Neural crest cell (in vitro differentiated cells): ENCODE results near the gene PLSCR3. TPM values are rescaled to one million over a fixed set of nuclear protein-coding genes. Genes with fewer than 3 reads are reported as not detected.

ENCODE experiments used
- DNase-seq: peaks from one replicate; pipeline ENCODE4 v3.0.0; 2021; ENCODE audit warnings: low read depth, mixed read lengths, low spot score
- H3K27ac Mint-ChIP-seq: one replicate; pipeline ENCODE4 v1.8.0; 2021; ENCODE audit warnings: mild to moderate bottlenecking, mixed read lengths; ENCODE audit not compliant: unreplicated experiment
- H3K27me3 Mint-ChIP-seq: 2 replicates; pipeline ENCODE4 v1.8.0; 2021; ENCODE audit warnings: low read depth, mild to moderate bottlenecking, mixed read lengths
- H3K36me3 Mint-ChIP-seq: 2 replicates; pipeline ENCODE4 v1.8.0; 2021; ENCODE audit warnings: low read depth, mild to moderate bottlenecking, mixed read lengths
- H3K4me1 Mint-ChIP-seq: 2 replicates; pipeline ENCODE4 v1.8.0; 2021; ENCODE audit warnings: mixed read lengths
- H3K4me3 Mint-ChIP-seq: one replicate; pipeline ENCODE4 v1.8.0; 2021; ENCODE audit warnings: mild to moderate bottlenecking, mixed read lengths
- H3K9me3 Mint-ChIP-seq: 2 replicates; pipeline ENCODE4 v1.8.0; 2021; ENCODE audit warnings: mixed read lengths
- total RNA-seq: library from RNA; stranded (reverse); gene quantifications from 2 replicates; pipeline ENCODE4 v1.2.1, GENCODE V29; 2021
- TF ChIP-seq, protein P1 (sequence below): fragments of 200-600 bp; sonication (generic); conservative IDR thresholded peaks from 2 replicates; pipeline ENCODE4 v1.5.0; 2021; ENCODE audit warnings: antibody characterized with exemption, mild to moderate bottlenecking

The PLSCR3 gene
- total RNA-seq, 1 donor from 2014 or later, result 25.7 TPM

DNA sequence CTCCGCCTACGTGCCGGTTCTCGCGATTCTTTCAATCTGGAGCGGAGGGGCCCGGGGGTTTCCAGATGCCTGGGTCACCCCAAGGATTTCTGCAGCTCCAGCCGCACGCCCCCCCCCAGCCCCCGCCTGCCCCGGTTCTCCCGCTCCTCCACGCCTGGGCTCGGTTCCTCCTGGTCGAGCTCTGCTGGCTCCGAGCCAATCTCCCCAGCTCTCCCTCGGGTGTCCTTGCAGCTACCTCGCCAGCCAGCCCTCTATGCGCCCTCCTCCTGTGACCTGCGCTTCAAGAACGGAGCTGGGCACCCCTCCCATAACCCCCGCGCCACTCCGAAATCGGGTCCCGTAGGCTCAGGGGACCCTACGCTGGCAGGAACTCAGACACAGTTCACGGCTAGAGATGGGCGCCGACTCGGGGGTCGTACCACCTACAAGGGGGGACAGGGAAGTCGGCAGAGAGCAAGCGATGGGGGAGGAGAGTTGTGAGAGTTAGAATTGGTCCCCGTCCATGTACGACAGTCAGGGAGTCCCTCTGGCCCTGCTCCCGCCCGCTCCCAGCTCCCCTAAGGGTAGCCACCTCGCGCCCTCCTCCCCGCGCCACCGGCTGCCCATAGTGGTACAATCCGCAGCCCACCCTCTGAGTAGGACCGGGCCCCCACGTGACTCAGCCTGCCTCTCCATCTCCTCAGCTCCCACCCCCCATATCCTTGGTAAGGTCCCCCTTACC, 45.9 kb upstream of the PLSCR3 start:
- H3K9me3 Mint-ChIP-seq, result no peaks in the 10 kb centered on the region
- peaks cover 56% of the 10 kb centered on the region for H3K4me1 Mint-ChIP-seq
- peak overlapping the region; percentile 99 for H3K27ac Mint-ChIP-seq
- peaks cover 6% of the 10 kb centered on the region for H3K36me3 Mint-ChIP-seq
- peak; percentile 56 for DNase-seq
- H3K27me3 Mint-ChIP-seq, result peaks cover 79% of the 10 kb centered on the region
- TF ChIP-seq, protein P1, sequence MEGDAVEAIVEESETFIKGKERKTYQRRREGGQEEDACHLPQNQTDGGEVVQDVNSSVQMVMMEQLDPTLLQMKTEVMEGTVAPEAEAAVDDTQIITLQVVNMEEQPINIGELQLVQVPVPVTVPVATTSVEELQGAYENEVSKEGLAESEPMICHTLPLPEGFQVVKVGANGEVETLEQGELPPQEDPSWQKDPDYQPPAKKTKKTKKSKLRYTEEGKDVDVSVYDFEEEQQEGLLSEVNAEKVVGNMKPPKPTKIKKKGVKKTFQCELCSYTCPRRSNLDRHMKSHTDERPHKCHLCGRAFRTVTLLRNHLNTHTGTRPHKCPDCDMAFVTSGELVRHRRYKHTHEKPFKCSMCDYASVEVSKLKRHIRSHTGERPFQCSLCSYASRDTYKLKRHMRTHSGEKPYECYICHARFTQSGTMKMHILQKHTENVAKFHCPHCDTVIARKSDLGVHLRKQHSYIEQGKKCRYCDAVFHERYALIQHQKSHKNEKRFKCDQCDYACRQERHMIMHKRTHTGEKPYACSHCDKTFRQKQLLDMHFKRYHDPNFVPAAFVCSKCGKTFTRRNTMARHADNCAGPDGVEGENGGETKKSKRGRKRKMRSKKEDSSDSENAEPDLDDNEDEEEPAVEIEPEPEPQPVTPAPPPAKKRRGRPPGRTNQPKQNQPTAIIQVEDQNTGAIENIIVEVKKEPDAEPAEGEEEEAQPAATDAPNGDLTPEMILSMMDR, result no peak
- peak overlapping the region; percentile 95 for H3K4me3 Mint-ChIP-seq

DNA sequence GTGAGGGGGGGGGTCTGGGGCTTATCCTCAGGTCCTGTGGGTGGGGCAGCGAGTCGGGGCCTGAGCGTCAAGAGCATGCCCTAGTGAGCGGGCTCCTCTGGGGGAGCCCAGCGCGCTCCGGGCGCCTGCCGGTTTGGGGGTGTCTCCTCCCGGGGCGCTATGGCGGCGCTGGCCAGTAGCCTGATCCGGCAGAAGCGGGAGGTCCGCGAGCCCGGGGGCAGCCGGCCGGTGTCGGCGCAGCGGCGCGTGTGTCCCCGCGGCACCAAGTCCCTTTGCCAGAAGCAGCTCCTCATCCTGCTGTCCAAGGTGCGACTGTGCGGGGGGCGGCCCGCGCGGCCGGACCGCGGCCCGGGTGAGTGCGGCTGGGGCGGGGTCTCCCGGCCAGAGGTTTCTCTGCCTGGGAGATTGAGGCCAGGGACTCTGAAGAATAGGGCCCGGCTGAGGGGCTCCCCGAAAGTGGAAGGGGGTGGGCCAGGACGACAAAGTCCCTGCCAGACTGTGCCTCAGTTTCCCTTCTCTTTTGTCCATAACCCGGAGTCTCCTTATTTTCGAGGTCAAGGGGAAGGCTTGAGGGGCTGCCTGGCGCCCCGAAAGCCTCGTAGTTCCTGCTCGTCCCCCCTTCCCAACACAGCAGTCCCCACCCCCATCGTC, 45.3 kb upstream of the PLSCR3 start, which contains the start of gene FGF11:
Gene FGF11, plus strand, starts transcription at position 51 of the 651 bp plus-strand sequence. Its CDS starts 109 bp downstream, at position 160.
- H3K9me3 Mint-ChIP-seq, result no peaks in the 10 kb centered on the region
- DNase-seq, result no peak
- TF ChIP-seq, protein P1, result no peak
- peaks cover 6% of the 10 kb centered on the region for H3K36me3 Mint-ChIP-seq
- H3K4me3 Mint-ChIP-seq, result peak within 1 kb of the TSS; percentile 95
- H3K4me1 Mint-ChIP-seq, result peaks cover 53% of the 10 kb centered on the region
- peaks cover 80% of the 10 kb centered on the region for H3K27me3 Mint-ChIP-seq
- peak within 1 kb of the TSS; percentile 99 for H3K27ac Mint-ChIP-seq

DNA sequence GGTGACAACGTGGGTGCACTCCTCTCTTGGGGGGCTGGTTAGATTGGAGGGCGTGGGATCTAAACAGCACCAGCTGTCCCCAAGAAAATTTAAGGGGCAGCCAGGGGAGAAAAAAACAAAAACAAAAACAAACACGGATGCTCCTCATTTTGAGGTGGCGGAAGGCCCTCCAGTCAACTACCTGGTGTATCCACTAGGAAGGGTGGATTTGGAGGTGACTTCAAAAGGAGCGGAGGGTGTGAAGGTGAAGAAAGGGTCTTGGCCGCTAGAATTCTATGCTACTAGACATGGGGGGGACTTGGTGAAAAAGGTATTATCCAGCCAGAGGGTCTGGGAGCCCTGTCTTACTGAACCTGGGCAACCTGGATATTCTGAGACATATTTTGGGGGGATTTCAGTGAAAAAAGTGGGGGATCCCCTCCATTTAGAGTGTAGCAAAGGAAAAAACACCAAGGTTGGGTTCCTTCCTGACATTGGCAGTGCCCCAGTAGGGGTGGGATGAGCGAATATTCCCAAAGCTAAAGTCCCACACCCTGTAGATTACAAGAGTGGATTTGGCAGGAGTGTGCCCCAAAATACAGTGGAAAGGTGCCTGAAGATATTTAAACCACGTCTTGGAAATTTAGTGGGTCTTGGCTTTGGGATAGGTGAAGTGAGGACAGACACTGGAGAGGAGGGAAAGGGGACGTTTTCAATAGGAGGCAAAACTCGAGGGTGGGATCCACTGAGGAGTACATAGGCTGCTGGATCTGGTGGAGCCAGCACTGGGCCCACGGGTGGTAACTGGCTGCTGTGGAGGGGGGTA, 44.5 kb upstream of the PLSCR3 start:
- H3K36me3 Mint-ChIP-seq, result peaks cover 6% of the 10 kb centered on the region
- TF ChIP-seq, protein P1, result no peak
- H3K27me3 Mint-ChIP-seq, result peaks cover 79% of the 10 kb centered on the region
- H3K27ac Mint-ChIP-seq, result peak overlapping the region; percentile 52
- no peak for DNase-seq
- no peaks in the 10 kb centered on the region for H3K9me3 Mint-ChIP-seq
- H3K4me3 Mint-ChIP-seq, result peak overlapping the region; percentile 91
- H3K4me1 Mint-ChIP-seq, result peaks cover 53% of the 10 kb centered on the region

DNA sequence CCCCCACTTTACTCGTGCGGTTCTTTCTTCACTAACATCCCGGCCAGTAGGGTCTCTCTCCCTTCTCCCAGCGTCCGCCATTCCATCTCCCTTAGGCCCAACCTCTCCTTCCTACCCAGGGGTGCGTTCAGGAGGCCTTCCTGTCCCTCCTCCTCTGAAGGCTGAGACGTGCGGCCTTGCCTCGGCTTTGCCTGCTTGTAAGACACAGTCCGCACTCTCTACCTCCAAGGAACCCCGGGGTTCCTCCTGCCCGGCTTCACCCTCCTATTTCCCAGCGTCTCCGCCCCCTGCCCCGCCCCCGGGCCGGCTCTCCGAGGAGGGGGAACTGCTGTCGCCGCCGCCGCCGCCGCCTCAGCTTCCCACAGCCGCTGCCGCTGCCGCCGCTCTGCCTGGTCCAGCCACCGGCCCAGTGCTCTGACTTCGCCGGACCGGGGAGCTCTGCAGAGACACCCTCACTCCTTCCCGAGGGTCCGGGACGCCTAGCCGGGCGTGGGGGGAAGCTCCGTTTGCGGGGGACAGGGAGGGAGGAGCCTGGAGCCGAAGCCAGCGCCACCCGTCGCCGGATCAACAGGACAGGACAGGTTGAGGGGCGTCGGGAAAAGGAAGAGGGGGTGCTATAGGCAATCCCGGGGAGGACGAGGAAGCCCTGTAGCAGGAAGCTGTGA, 43.8 kb upstream of the PLSCR3 start:
- H3K4me1 Mint-ChIP-seq, result peaks cover 53% of the 10 kb centered on the region
- TF ChIP-seq, protein P1, result no peak
- H3K36me3 Mint-ChIP-seq, result peaks cover 6% of the 10 kb centered on the region
- no peaks in the 10 kb centered on the region for H3K9me3 Mint-ChIP-seq
- H3K4me3 Mint-ChIP-seq, result peak overlapping the region; percentile 91
- H3K27ac Mint-ChIP-seq, result no peak overlapping the region
- peaks cover 72% of the 10 kb centered on the region for H3K27me3 Mint-ChIP-seq
- DNase-seq, result no peak

DNA sequence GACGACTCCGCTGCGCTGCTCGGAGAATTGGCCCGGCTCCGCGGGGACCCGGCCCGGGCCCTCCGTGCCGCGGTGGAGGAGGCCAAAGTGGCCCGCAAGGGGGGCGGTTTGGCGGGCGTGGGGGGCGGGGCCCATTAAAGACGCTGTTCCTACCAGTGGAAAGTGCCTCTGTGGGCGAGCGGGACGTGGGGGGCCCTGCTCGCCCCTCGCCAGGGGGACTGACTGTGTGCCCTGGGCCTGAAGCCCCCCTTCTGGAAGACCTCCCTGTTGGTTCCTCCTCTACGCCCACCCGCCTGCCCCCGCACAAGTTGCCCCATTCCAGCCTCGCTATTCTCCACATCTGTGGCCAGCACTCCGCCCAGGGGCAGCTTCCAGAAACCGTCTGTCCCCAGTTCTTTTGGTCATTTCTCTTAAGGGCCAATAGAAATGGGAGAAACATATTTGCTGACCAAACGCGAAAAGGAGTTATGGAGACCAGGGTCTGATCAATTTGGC, 43.1 kb upstream of the PLSCR3 start:
- H3K36me3 Mint-ChIP-seq, result peaks cover 6% of the 10 kb centered on the region
- TF ChIP-seq, protein P1, result no peak
- H3K27ac Mint-ChIP-seq, result no peak overlapping the region
- H3K9me3 Mint-ChIP-seq, result no peaks in the 10 kb centered on the region
- H3K4me3 Mint-ChIP-seq, result peak overlapping the region; percentile 76
- no peak for DNase-seq
- peaks cover 51% of the 10 kb centered on the region for H3K4me1 Mint-ChIP-seq
- peaks cover 70% of the 10 kb centered on the region for H3K27me3 Mint-ChIP-seq
